Stimulated activated effector memory CD8-positive, alpha-beta T cell treated with anti-CD3 and anti-CD28 coated beads, Interleukin-12 subunit alpha, Interleukin-12 subunit beta, amount 100 ng/mL, for 72 hours (primary cell): ENCODE results near the gene TTLL10.
A peak's percentile ranks its signal among the peaks of the same experiment; 100 is the strongest.

Source experiments
- ATAC-seq: fragments of 150-1000 bp; cut with Tn5 transposase; 2 replicates; pipeline ENCODE4 v1.10.0; 2021
- DNase-seq, 2 donors: peaks; one replicate each; pipeline ENCODE4 v3.0.0; 2021 to 2022; ENCODE audit warnings: low spot score in 2 of 2
- H3K27ac Mint-ChIP-seq: one replicate; pipeline ENCODE4 v1.8.0; 2022; ENCODE audit warnings: mild to moderate bottlenecking, mixed read lengths
- H3K36me3 Mint-ChIP-seq: one replicate; pipeline ENCODE4 v1.8.0; 2022; ENCODE audit warnings: mild to moderate bottlenecking, mixed read lengths
- H3K4me1 Mint-ChIP-seq: one replicate; pipeline ENCODE4 v1.8.0; 2022; ENCODE audit warnings: mixed read lengths
- H3K4me3 Mint-ChIP-seq: one replicate; pipeline ENCODE4 v1.8.0; 2022; ENCODE audit warnings: mild to moderate bottlenecking, mixed read lengths
- H3K9me3 Mint-ChIP-seq: one replicate; pipeline ENCODE4 v1.8.0; 2022; ENCODE audit warnings: mixed read lengths

The TTLL10 gene

DNA sequence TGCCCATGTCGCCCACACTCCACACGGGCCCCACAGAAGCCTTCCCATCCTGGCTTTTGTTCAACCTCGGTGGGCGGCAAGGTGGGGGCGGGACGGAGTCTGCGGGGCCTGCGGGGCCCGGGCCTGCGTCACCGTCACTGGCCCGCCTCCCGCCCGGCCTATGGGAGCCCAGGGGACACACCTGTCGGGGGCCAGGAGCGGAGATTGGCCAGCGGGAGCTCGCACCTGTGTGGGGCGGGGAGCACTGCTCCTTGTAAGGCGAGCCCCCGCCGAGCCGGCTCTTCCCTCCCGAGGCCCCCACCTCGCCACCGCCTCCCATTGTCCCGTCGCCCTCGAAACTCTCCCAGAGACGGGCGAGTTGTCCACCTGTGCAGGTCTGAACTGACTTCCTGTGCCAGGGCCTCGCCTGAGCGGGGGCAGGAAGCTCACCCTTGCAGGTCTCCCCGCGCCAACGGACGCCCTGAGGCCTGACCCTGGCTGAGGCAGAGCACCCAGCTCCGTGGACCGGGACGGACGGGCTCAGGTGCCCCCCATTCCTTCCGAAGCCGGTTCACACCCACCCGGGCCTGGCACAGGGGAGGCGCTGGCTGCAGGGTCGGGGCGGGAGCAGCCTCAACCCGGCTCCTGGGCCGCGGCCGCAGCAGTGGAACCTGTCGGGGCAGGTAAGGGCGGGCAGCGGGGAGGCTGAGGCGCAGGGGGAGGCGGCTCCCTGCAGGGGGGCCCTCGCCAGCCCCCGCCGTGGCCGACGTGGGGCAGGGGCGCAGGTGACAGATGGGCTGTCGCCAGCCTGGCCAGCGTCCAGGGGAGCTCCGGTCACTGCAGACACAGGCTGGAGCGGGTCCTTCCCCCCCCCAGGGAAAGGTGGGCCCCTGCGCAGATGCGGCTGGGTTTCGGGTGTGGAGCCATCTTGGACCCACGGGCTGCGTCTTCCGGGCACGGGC is 10.8 kb upstream of the TTLL10 start:
- Mint-ChIP-seq H3K4me1 (peaks cover 5% of the 10 kb centered on the region), H3K36me3 (no peaks in the 10 kb centered on the region), H3K4me3 (no peak overlapping the region), H3K9me3 (no peaks in the 10 kb centered on the region), H3K27ac (no peak overlapping the region)
- DNase-seq (no peak), ATAC-seq (no peak)

DNA sequence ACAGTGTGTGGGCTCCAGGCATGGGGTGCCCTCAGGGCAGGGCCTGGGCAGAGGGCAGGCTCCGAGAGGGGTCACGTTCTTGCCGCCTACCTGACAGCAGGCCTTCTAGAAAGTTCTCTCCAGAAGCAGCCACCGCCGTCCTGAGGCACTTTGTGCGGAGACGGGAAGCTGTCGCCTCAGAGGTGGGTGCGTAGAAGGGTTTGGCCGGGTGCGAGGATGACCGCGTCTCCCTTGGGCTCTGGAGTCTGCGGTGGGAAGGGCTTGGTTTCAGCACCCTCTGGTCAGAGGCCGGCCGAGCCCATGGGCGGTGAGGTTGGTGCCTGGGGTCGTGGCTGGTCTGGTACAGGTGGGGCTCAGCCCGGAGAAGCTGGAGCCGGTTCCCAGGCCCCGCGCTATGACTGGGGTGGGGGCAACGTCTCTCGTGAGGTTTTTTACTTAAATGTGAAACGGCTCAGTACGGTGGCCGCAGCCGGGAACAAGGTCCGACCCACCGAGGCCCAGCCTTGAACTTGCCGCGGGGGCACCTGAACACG is 10.1 kb upstream of the TTLL10 start:
- no peaks in the 10 kb centered on the region for H3K36me3 Mint-ChIP-seq
- H3K4me3 Mint-ChIP-seq: no peak overlapping the region
- ATAC-seq (no peak), DNase-seq (no peak)
- no peak overlapping the region for H3K27ac Mint-ChIP-seq
- peaks cover 5% of the 10 kb centered on the region for H3K4me1 Mint-ChIP-seq
- H3K9me3 Mint-ChIP-seq: no peaks in the 10 kb centered on the region

DNA sequence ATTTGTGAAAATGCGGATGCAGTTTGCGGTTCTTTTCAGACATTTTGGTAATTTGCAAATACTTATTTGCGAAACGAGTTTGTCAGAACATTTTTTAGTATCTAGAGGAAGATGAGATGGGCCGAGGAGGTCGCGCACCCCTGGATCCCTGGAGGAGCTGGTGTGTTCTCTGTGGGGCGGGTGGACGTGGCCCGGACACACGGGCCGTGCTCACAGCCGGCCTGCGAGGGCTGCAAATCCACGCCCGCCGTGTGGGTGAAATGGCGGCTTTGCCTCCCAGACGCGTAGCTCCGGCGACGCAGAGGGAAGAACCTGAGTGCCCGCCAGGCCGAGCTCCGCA is 9.3 kb upstream of the TTLL10 start:
- H3K9me3 Mint-ChIP-seq: no peaks in the 10 kb centered on the region
- ATAC-seq: no peak
- H3K36me3 Mint-ChIP-seq: no peaks in the 10 kb centered on the region
- no peak overlapping the region for H3K4me3 Mint-ChIP-seq
- H3K4me1 Mint-ChIP-seq: peaks cover 5% of the 10 kb centered on the region
- DNase-seq: no peak
- H3K27ac Mint-ChIP-seq: no peak overlapping the region

GRCh38 chr1:1164701-1165451 is 8.8 kb upstream of the TTLL10 start:
- DNase-seq (no peak), ATAC-seq (no peak)
- Mint-ChIP-seq H3K27ac (peak overlapping the region; percentile 83), H3K9me3 (no peaks in the 10 kb centered on the region), H3K4me1 (peaks cover 6% of the 10 kb centered on the region), H3K4me3 (no peak overlapping the region), H3K36me3 (no peaks in the 10 kb centered on the region)

DNA sequence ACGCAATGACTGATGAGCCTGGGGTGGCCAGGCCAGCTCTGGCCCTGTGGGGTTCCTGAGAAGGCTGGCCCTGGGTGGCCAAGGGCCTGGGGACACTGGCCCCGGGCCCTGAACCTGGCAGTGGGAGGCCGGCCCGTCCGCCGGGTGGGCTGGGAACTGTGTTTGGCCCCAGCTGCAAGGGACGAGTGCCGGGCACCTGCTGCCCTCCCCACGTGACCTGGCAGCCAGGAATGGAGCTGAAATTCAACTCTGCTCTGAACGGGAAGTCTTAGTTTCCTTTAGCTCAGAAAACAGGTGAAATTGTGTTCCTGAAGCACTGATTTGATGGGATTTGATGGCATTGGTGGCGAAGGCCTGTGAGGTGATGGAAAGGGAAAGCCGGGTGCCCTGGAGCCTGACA is 8.2 kb upstream of the TTLL10 start:
- DNase-seq (no peak), ATAC-seq (no peak)
- Mint-ChIP-seq H3K9me3 (no peaks in the 10 kb centered on the region), H3K4me1 (peaks cover 10% of the 10 kb centered on the region), H3K4me3 (no peak overlapping the region), H3K36me3 (no peaks in the 10 kb centered on the region), H3K27ac (peak overlapping the region; percentile 83)

- Mint-ChIP-seq H3K27ac (peak overlapping the region; percentile 83), H3K36me3 (no peaks in the 10 kb centered on the region), H3K9me3 (no peaks in the 10 kb centered on the region), H3K4me1 (peaks cover 10% of the 10 kb centered on the region), H3K4me3 (no peak overlapping the region)
- ATAC-seq (no peak), DNase-seq (no peak)
Measured at GRCh38 chr1:1165900-1166421, 7.7 kb upstream of the TTLL10 start.

GRCh38 chr1:1166642-1167397 is 6.9 kb upstream of the TTLL10 start:
- ATAC-seq: no peak
- H3K27ac Mint-ChIP-seq: no peak overlapping the region

GRCh38 chr1:1167398-1167821 is 6.3 kb upstream of the TTLL10 start:
- Mint-ChIP-seq H3K36me3 (no peaks in the 10 kb centered on the region), H3K27ac (no peak overlapping the region), H3K9me3 (no peaks in the 10 kb centered on the region), H3K4me1 (peaks cover 17% of the 10 kb centered on the region), H3K4me3 (no peak overlapping the region)
- no peak for ATAC-seq
- DNase-seq: no peak

More at GRCh38 chr1:1166642-1167397, 6.9 kb upstream of the TTLL10 start:
- Mint-ChIP-seq H3K4me3 (no peak overlapping the region), H3K9me3 (no peaks in the 10 kb centered on the region), H3K4me1 (peaks cover 11% of the 10 kb centered on the region), H3K36me3 (no peaks in the 10 kb centered on the region)
- no peak for DNase-seq

DNA sequence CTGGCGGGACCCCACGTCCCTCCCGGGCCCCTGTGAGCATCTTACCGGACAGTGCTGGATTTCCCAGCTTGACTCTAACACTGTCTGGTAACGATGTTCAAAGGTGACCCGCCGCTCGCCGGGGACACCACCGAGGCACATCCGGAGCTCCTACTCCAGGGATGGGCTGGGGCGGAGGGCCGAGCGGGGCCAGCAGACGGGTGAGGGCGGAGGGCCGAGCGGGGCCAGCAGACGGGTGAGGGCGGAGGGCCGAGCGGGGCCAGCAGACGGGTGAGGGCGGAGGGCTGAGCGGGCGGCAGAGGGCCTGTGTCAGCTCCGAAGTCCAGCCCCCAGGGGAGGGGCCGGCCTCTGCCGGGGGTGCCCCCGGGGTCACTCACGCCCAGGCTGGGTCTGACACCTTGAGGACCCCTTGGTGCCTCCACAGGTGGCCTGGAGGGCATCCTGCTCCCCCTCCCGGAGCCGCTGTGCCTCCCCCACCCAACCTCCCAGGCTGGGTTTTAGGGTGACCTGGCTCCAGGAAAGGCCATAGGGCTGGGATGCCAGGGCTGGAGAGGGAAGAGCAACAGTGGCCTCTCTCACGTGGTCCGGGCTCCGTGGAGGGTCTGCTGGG is 5.7 kb upstream of the TTLL10 start:
- H3K4me3 Mint-ChIP-seq: no peak overlapping the region
- no peaks in the 10 kb centered on the region for H3K36me3 Mint-ChIP-seq
- no peaks in the 10 kb centered on the region for H3K9me3 Mint-ChIP-seq
- DNase-seq (no peak), ATAC-seq (no peak)
- no peak overlapping the region for H3K27ac Mint-ChIP-seq
- H3K4me1 Mint-ChIP-seq: peaks cover 17% of the 10 kb centered on the region

- Mint-ChIP-seq H3K36me3 (no peaks in the 10 kb centered on the region), H3K27ac (no peak overlapping the region), H3K4me1 (peaks cover 17% of the 10 kb centered on the region), H3K9me3 (no peaks in the 10 kb centered on the region), H3K4me3 (no peak overlapping the region)
- ATAC-seq: no peak
- no peak for DNase-seq
Measured at GRCh38 chr1:1168451-1169411, 4.9 kb upstream of the TTLL10 start.

DNA sequence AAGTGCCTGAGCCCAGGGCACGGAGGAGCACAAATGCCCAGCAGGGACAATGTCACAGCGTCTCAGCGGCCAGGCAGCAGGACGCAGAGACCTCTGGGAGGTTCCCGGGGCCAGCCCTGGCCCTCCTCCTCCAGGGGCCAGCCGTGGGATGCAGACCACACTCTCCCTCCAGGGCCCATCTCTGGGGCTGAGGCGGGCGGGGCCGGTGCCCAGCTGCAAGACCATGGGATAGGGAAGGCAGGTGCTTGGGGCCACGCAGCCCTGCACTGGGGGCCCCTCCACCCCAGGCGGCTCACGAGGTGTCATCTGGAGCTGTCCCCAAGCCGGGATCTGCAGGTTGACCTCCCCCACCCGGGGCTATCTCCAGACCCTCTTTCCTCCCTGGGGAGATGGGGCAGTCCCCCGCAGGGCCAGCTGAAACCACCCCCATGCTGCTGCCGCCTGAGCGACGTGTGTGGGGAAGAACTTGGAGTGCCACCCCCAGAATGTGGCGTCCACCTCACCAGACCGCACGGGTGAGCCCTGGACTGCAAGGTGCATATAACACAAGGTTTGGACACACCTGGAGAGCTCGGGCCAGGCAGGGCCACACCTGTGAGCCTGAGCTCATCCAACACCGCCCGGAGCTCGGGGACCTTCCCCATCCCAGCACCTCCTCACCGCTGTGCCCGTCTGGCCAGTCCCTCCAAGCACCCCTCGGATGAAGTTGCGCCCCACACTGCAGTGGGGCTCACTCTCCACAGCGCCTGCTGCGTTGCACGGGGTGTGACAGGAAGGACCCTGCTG is 4.1 kb upstream of the TTLL10 start:
- Mint-ChIP-seq H3K4me1 (peaks cover 17% of the 10 kb centered on the region), H3K36me3 (no peaks in the 10 kb centered on the region), H3K9me3 (no peaks in the 10 kb centered on the region), H3K4me3 (no peak overlapping the region), H3K27ac (no peak overlapping the region)
- DNase-seq (no peak), ATAC-seq (no peak)

DNA sequence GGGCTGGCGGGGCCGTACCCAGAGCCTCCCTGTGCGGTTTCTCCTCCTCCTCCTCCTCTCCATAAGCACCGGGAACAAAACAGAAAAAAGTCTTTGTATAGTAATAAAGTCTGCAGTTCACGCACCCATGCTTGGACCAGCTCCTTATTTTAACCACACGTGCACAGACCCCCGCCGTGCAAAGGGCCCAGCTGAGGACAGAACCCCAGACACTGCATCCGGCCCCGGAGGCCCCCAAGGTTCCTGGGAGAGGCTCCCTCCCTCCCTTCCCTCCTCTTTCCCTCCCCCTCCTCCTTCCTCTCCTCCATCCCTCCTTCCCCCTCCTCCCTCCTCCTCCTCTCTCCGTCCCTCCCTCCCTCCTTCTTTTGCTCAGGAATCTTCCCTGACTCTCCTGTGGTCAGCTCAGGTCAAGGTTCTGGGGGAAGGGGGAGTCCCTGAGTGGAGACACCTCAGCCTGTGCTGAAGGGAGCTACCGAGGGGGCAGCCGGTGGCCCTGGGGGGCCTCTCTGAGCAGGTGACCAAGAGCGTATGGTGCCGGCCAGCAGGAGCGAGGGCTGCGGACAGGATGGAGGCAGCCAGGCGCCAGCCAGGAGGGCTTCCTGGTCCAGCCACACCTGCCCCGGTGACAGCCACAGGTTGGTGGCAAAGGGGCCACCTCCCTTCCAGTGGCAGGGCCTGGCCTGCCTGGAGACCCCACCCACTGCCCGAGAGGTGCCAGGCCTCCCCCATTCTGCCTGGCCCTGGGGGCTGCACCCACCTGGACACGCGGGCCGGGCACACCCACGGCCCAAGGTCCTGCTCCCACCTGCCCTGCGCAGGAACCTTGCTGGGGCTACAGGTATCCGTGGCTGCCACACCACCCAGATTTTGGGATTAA is 3.2 kb upstream of the TTLL10 start:
- DNase-seq: no peak
- peaks cover 17% of the 10 kb centered on the region for H3K4me1 Mint-ChIP-seq
- no peak overlapping the region for H3K27ac Mint-ChIP-seq
- H3K4me3 Mint-ChIP-seq: no peak overlapping the region
- H3K36me3 Mint-ChIP-seq: no peaks in the 10 kb centered on the region
- ATAC-seq: no peak
- H3K9me3 Mint-ChIP-seq: no peaks in the 10 kb centered on the region
